UCSD-AML1 (cell line): ENCODE results near the gene DDR2.
"Not testable (repeated sequence)": the region's sequence is repeated elsewhere in the genome, so short reads cannot be mapped to it uniquely, and the experiment has no call there.

ENCODE experiments used
- DNase-seq: peaks from one replicate; lab custom pipeline; 2025; ENCODE audit not compliant: unreplicated experiment; lab: John Stamatoyannopoulos, UW

DDR2 gene

GRCh38 chr1:162717548-162718184 lies 85.4 kb downstream of the DDR2 start:
- no peak for DNase-seq

- DNase-seq: no peak
Measured at GRCh38 chr1:162719678-162720077, 87.4 kb downstream of the DDR2 start.

GRCh38 chr1:162720996-162721395 lies 88.7 kb downstream of the DDR2 start:
- DNase-seq: no peak

- no peak for DNase-seq
Measured at GRCh38 chr1:162721471-162721870, 89.2 kb downstream of the DDR2 start.

GRCh38 chr1:162722036-162722435 lies 89.8 kb downstream of the DDR2 start:
- no peak for DNase-seq

GRCh38 chr1:162724583-162725120 lies 92.4 kb downstream of the DDR2 start:
- DNase-seq: no peak

- no peak for DNase-seq
Measured at GRCh38 chr1:162725301-162725837, 93.1 kb downstream of the DDR2 start.

- no peak for DNase-seq
Measured at GRCh38 chr1:162726555-162726954, 94.3 kb downstream of the DDR2 start.

- DNase-seq: not testable (repeated sequence)
Measured at GRCh38 chr1:162727493-162727892, 95.2 kb downstream of the DDR2 start.

- no peak for DNase-seq
Measured at GRCh38 chr1:162728573-162728972, 96.3 kb downstream of the DDR2 start.

- DNase-seq: not testable (repeated sequence)
Measured at GRCh38 chr1:162729195-162729774, 97.0 kb downstream of the DDR2 start.

GRCh38 chr1:162732094-162732493 lies 99.8 kb downstream of the DDR2 start:
- DNase-seq: no peak

- no peak for DNase-seq
Measured at GRCh38 chr1:162732566-162733335, 100.5 kb downstream of the DDR2 start.

- no peak for DNase-seq
Measured at GRCh38 chr1:162733336-162733590, 101.0 kb downstream of the DDR2 start.

GRCh38 chr1:162734047-162734446 lies 101.8 kb downstream of the DDR2 start:
- DNase-seq: no peak

- DNase-seq: no peak
Measured at GRCh38 chr1:162736184-162736583, 103.9 kb downstream of the DDR2 start.

- no peak for DNase-seq
Measured at GRCh38 chr1:162736633-162737067, 104.4 kb downstream of the DDR2 start.

- DNase-seq: no peak
Measured at GRCh38 chr1:162740755-162741154, 108.5 kb downstream of the DDR2 start.

GRCh38 chr1:162741574-162741973 lies 109.3 kb downstream of the DDR2 start:
- DNase-seq: no peak

GRCh38 chr1:162746264-162746942 lies 114.1 kb downstream of the DDR2 start:
- not testable (repeated sequence) for DNase-seq

GRCh38 chr1:162753001-162753658 lies 120.9 kb downstream of the DDR2 start:
- no peak for DNase-seq
